SU-DHL-6 (cell line): Measurements from ENCODE around the gene DPP4.

Experiments used
- H2AFZ ChIP-seq: fragments of 200-600 bp; sonication (generic); 2 replicates; pipeline ENCODE4 v1.6.1; 2014; ENCODE audit warnings: low read depth, mild to moderate bottlenecking, moderate library complexity, mixed read lengths, antibody characterized with exemption, low read length; ENCODE audit not compliant: severe bottlenecking
- H3F3A ChIP-seq: fragments of 200-600 bp; shearing (Covaris generic); 2 replicates; pipeline ENCODE4 v1.6.0; 2016; ENCODE audit warnings: antibody characterized with exemption, mild to moderate bottlenecking; ENCODE audit not compliant: insufficient read depth
- H3K27ac ChIP-seq: fragments of 200-600 bp; sonication (generic); 2 replicates; pipeline ENCODE4 v1.5.1; 2016; ENCODE audit warnings: low read depth, mild to moderate bottlenecking, low read length, moderate library complexity, mixed read lengths
- H3K27me3 ChIP-seq: fragments of 200-600 bp; sonication (generic), shearing (Covaris generic); 2 replicates; pipeline ENCODE4 v1.6.0; 2014; ENCODE audit warnings: mild to moderate bottlenecking, low read length
- H3K36me3 ChIP-seq: fragments of 200-600 bp; sonication (generic); 2 replicates; pipeline ENCODE4 v1.6.1; 2014; ENCODE audit warnings: mild to moderate bottlenecking, low read length, mixed read lengths
- H3K4me2 ChIP-seq: fragments of 300-600, 200-600 bp; shearing (Covaris generic), sonication (generic); 2 replicates; pipeline ENCODE4 v1.6.0; 2014; ENCODE audit warnings: low read length, low read depth, mild to moderate bottlenecking; ENCODE audit not compliant: poor library complexity, severe bottlenecking
- H3K4me3 ChIP-seq: fragments of 200-600 bp; sonication (generic); 2 replicates; pipeline ENCODE4 v1.5.1; 2014; ENCODE audit warnings: antibody characterized with exemption, low read length, mild to moderate bottlenecking, mixed read lengths; ENCODE audit not compliant: insufficient read depth, poor library complexity, severe bottlenecking
- H3K79me2 ChIP-seq: fragments of 200-600 bp; sonication (generic); 2 replicates; pipeline ENCODE4 v1.6.1; 2014; ENCODE audit warnings: mild to moderate bottlenecking, low read length, moderate library complexity; ENCODE audit not compliant: insufficient read depth
- H3K9ac ChIP-seq: fragments of 200-600 bp; sonication (generic); 2 replicates; pipeline ENCODE4 v1.7.0; 2014; ENCODE audit warnings: mild to moderate bottlenecking, low read length
- H3K9me2 ChIP-seq: fragments of 200-600 bp; sonication (generic); replicated peaks from 2 replicates; pipeline ENCODE4 v1.6.1; 2014; ENCODE audit warnings: low read length; ENCODE audit not compliant: insufficient read depth
- H3K9me3 ChIP-seq: fragments of 200-600 bp; sonication (generic); 2 replicates; pipeline ENCODE4 v1.6.1; 2014; ENCODE audit warnings: low read length, mixed read lengths; ENCODE audit not compliant: insufficient read depth
- H4K20me1 ChIP-seq: fragments of 200-600 bp; sonication (generic); 2 replicates; pipeline ENCODE4 v1.6.1; 2014; ENCODE audit warnings: low read depth, mild to moderate bottlenecking, antibody characterized with exemption, low read length, moderate library complexity, mixed read lengths
- CTCF ChIP-seq: fragments of 200-600 bp; sonication (generic); IDR thresholded peaks from one replicate; pipeline ENCODE4 v1.5.1; 2017; ENCODE audit warnings: antibody characterized with exemption, mild to moderate bottlenecking, low read length, moderate library complexity; ENCODE audit not compliant: insufficient read depth, poor library complexity, severe bottlenecking
- EZH2phosphoT487 ChIP-seq: fragments of 200-600 bp; sonication (generic), shearing (Covaris generic); conservative IDR thresholded peaks from 2 replicates; pipeline ENCODE4 v1.6.1; 2018; ENCODE audit warnings: mild to moderate bottlenecking, antibody characterized with exemption, low read length, moderate library complexity, mixed read lengths

DPP4 gene

GRCh38 chr2:162091325-162092007 lies 17.5 kb upstream of the DPP4 start:
- H3K4me2 ChIP-seq = no peak overlapping the region

GRCh38 chr2:162090109-162090508 lies 16.1 kb upstream of the DPP4 start:
- H3K4me2 ChIP-seq = no peak overlapping the region
- TF ChIP-seq EZH2phosphoT487 (no peak), CTCF (no peak)
- H3K4me3 ChIP-seq = no peak overlapping the region

More at GRCh38 chr2:162091325-162092007, 17.5 kb upstream of the DPP4 start:
- Histone ChIP-seq H3K27me3 (no peaks in the 10 kb centered on the region), H3K27ac (no peak overlapping the region), H3K9ac (no peak overlapping the region), H3K36me3 (no peaks in the 10 kb centered on the region), H3K79me2 (no peaks in the 10 kb centered on the region), H3K4me3 (no peak overlapping the region), H3K9me2 (no peaks in the 10 kb centered on the region), H4K20me1 (no peaks in the 10 kb centered on the region), H2AFZ (no peak overlapping the region), H3F3A (no peaks in the 10 kb centered on the region), H3K9me3 (no peaks in the 10 kb centered on the region)
- TF ChIP-seq CTCF (no peak), EZH2phosphoT487 (no peak)

GRCh38 chr2:162086904-162087303 lies 12.9 kb upstream of the DPP4 start:
- Histone ChIP-seq H3K36me3 (no peaks in the 10 kb centered on the region), H3K4me3 (no peak overlapping the region), H3K79me2 (no peaks in the 10 kb centered on the region), H3K9me2 (no peaks in the 10 kb centered on the region), H3K9ac (no peak overlapping the region), H2AFZ (no peak overlapping the region), H3K9me3 (no peaks in the 10 kb centered on the region), H3K27me3 (no peaks in the 10 kb centered on the region), H3F3A (no peaks in the 10 kb centered on the region), H3K27ac (no peak overlapping the region), H3K4me2 (no peak overlapping the region), H4K20me1 (no peaks in the 10 kb centered on the region)
- TF ChIP-seq CTCF (no peak), EZH2phosphoT487 (no peak)

More at GRCh38 chr2:162090109-162090508, 16.1 kb upstream of the DPP4 start:
- Histone ChIP-seq H3K9me2 (no peaks in the 10 kb centered on the region), H3K36me3 (no peaks in the 10 kb centered on the region), H2AFZ (no peak overlapping the region), H3F3A (no peaks in the 10 kb centered on the region), H3K9me3 (no peaks in the 10 kb centered on the region), H3K27ac (no peak overlapping the region), H3K79me2 (no peaks in the 10 kb centered on the region), H3K9ac (no peak overlapping the region), H4K20me1 (no peaks in the 10 kb centered on the region), H3K27me3 (no peaks in the 10 kb centered on the region)
